GM23338 (cell line): ENCODE results near the gene HS1BP3.

Experiments
- CREB1 ChIP-seq: fragments of 250-450 bp; sonication (Bioruptor Pico); IDR thresholded peaks from 2 replicates; pipeline ENCODE4 v1.5.0; 2020; ENCODE audit warnings: low read depth, mild to moderate bottlenecking, moderate library complexity
- CTCF ChIP-seq, 2 experiments: fragments of 200-600 bp in 1 of 2; sonication (generic) in 1 of 2; conservative IDR thresholded peaks; 2 replicates each; pipeline versions ENCODE4 v1.5.1 to v1.6.1; 2016 to 2017; ENCODE audit warnings: antibody characterized with exemption in 2 of 2, low read depth in 2 of 2, mild to moderate bottlenecking in 2 of 2, moderate library complexity in 1 of 2
- EZH2 ChIP-seq: fragments of 200-600 bp; sonication (generic); IDR thresholded peaks from one replicate; pipeline ENCODE4 v1.8.0; 2017; ENCODE audit warnings: antibody characterized with exemption, mild to moderate bottlenecking, low read depth; ENCODE audit not compliant: unreplicated experiment
- EZH2phosphoT487 ChIP-seq: fragments of 200-600 bp; sonication (generic); IDR thresholded peaks from one replicate; pipeline ENCODE4 v1.8.1; 2018; ENCODE audit warnings: antibody characterized with exemption; ENCODE audit not compliant: unreplicated experiment
- JUNB ChIP-seq: IDR thresholded peaks from one replicate; pipeline ENCODE4 v1.6.1; 2016; ENCODE audit warnings: antibody characterized with exemption; ENCODE audit not compliant: unreplicated experiment
- NANOG ChIP-seq: IDR thresholded peaks from 2 replicates; pipeline ENCODE4 v1.6.1; 2016; ENCODE audit warnings: antibody characterized with exemption, borderline replicate concordance
- POLR2AphosphoS5 ChIP-seq: IDR thresholded peaks from 2 replicates; pipeline ENCODE4 v1.6.1; 2016; ENCODE audit warnings: antibody characterized with exemption, low read depth
- REST ChIP-seq: IDR thresholded peaks from one replicate; pipeline ENCODE4 v1.6.1; 2018; ENCODE audit warnings: antibody characterized with exemption; ENCODE audit not compliant: unreplicated experiment
- STAT1 ChIP-seq: IDR thresholded peaks from one replicate; pipeline ENCODE4 v1.6.1; 2016; ENCODE audit warnings: antibody characterized with exemption; ENCODE audit not compliant: unreplicated experiment
- ZNF114 ChIP-seq: fragments of 250-450 bp; sonication (Bioruptor Pico); IDR thresholded peaks from 2 replicates; pipeline ENCODE4 v1.5.0; 2020; ENCODE audit warnings: mild to moderate bottlenecking, moderate library complexity
- ZNF331 ChIP-seq: fragments of 250-450 bp; sonication (Bioruptor Pico); IDR thresholded peaks from 2 replicates; pipeline ENCODE4 v1.5.0; 2020; ENCODE audit warnings: low read depth, mild to moderate bottlenecking, moderate library complexity
- ZNF462 ChIP-seq: fragments of 250-450 bp; sonication (Bioruptor Pico); IDR thresholded peaks from 2 replicates; pipeline ENCODE4 v1.5.0; 2020; ENCODE audit warnings: mild to moderate bottlenecking, moderate library complexity
- TF ChIP-seq, protein P1 (sequence below): IDR thresholded peaks from 2 replicates; pipeline ENCODE4 v1.6.1; 2016; ENCODE audit warnings: antibody characterized with exemption

- TF ChIP-seq CTCF (conservative IDR thresholded peaks at IDR 0.05; ENCODE audit: low read depth in 2 of 2) (no peak), EZH2phosphoT487 (no peak), POLR2AphosphoS5 (no peak), EZH2 (no peak), CREB1 (CRISPR knock-in tag) (no peak), REST (no peak), JUNB (no peak), ZNF114 (CRISPR knock-in tag) (no peak), ZNF331 (CRISPR knock-in tag) (no peak), NANOG (no peak), STAT1 (no peak), ZNF462 (CRISPR knock-in tag) (no peak)
- TF ChIP-seq, protein P1, sequence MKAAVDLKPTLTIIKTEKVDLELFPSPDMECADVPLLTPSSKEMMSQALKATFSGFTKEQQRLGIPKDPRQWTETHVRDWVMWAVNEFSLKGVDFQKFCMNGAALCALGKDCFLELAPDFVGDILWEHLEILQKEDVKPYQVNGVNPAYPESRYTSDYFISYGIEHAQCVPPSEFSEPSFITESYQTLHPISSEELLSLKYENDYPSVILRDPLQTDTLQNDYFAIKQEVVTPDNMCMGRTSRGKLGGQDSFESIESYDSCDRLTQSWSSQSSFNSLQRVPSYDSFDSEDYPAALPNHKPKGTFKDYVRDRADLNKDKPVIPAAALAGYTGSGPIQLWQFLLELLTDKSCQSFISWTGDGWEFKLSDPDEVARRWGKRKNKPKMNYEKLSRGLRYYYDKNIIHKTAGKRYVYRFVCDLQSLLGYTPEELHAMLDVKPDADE, result no peak
Measured at GRCh38 chr2:20645761-20646160, 5.1 kb downstream of the HS1BP3 start.
